ENCODE results near the gene AGR2. TPM values are rescaled to one million over a fixed set of nuclear protein-coding genes. Genes with fewer than 3 reads are reported as not detected.

AGR2 gene
- total RNA-seq, 1 experiment from 2014 or later = 140 TPM

GRCh38 chr7:16778476-16778875, 26.3 kb downstream of the AGR2 start:
- Histone ChIP-seq H3K4me3 (ENCODE audit: low read length) (no peak overlapping the region), H3K4me1 (ENCODE audit: insufficient read depth, low read length) (peaks cover 7% of the 10 kb centered on the region), H3K36me3 (ENCODE audit: low read depth, low read length) (peaks cover 2% of the 10 kb centered on the region), H3F3A (ENCODE audit: low read length, unreplicated experiment) (no peaks in the 10 kb centered on the region), H3K27me3 (ENCODE audit: low read length) (no peaks in the 10 kb centered on the region), H3K9me2 (replicated peaks; ENCODE audit: low read length) (no peaks in the 10 kb centered on the region), H3K27ac (ENCODE audit: low read length) (no peak overlapping the region), H3K9me3 (ENCODE audit: low read length) (no peaks in the 10 kb centered on the region), H3K4me2 (ENCODE audit: low read length) (no peak overlapping the region), H3K79me2 (ENCODE audit: low read length) (no peaks in the 10 kb centered on the region), H4K20me1 (ENCODE audit: low read length) (peaks cover 4% of the 10 kb centered on the region; the same call in 1 of the 2 replicates), H2AFZ (ENCODE audit: low read length) (no peak overlapping the region), H3K9ac (ENCODE audit: low read length) (no peak overlapping the region)
- POLR2A ChIA-PET (ENCODE audit: unreplicated experiment) = no interaction called here
- CTCF ChIA-PET = no interaction called here
- intact Hi-C loops (cut with micrococcal nuclease) = no loop called here
- TF ChIP-seq, protein P1, sequence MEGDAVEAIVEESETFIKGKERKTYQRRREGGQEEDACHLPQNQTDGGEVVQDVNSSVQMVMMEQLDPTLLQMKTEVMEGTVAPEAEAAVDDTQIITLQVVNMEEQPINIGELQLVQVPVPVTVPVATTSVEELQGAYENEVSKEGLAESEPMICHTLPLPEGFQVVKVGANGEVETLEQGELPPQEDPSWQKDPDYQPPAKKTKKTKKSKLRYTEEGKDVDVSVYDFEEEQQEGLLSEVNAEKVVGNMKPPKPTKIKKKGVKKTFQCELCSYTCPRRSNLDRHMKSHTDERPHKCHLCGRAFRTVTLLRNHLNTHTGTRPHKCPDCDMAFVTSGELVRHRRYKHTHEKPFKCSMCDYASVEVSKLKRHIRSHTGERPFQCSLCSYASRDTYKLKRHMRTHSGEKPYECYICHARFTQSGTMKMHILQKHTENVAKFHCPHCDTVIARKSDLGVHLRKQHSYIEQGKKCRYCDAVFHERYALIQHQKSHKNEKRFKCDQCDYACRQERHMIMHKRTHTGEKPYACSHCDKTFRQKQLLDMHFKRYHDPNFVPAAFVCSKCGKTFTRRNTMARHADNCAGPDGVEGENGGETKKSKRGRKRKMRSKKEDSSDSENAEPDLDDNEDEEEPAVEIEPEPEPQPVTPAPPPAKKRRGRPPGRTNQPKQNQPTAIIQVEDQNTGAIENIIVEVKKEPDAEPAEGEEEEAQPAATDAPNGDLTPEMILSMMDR (conservative IDR thresholded peaks at IDR 0.05; ENCODE audit: low read depth, low read length) = no peak
- no peak for TF ChIP-seq EZH2 (IDR thresholded peaks at IDR 0.05; ENCODE audit: low read length, unreplicated experiment)
- TF ChIP-seq EZH2phosphoT487 (IDR thresholded peaks at IDR 0.05; ENCODE audit: borderline replicate concordance, low read length) = no peak
- DNase-seq = no peak
- no peak for ATAC-seq
- no TSS peak for BruUV-seq (replicated peaks)

GRCh38 chr7:16776053-16776452, 28.7 kb downstream of the AGR2 start:
- no peaks in the 10 kb centered on the region for H3K9me2 ChIP-seq (replicated peaks; ENCODE audit: low read length)
- peaks cover 4% of the 10 kb centered on the region; the same call in 1 of the 2 replicates for H4K20me1 ChIP-seq (ENCODE audit: low read length)
- peaks cover 7% of the 10 kb centered on the region for H3K4me1 ChIP-seq (ENCODE audit: insufficient read depth, low read length)
- POLR2A ChIA-PET (ENCODE audit: unreplicated experiment) = no interaction called here
- H3K36me3 ChIP-seq (ENCODE audit: low read depth, low read length) = no peaks in the 10 kb centered on the region; the same call in 1 of the 2 replicates
- ATAC-seq (no peak), DNase-seq (no peak)
- intact Hi-C loops (cut with micrococcal nuclease) = no loop called here
- no TSS peak for BruUV-seq (replicated peaks)
- CTCF ChIA-PET = no interaction called here
- no peak overlapping the region for H2AFZ ChIP-seq (ENCODE audit: low read length)
- no peak overlapping the region for H3K9ac ChIP-seq (ENCODE audit: low read length)
- H3F3A ChIP-seq (ENCODE audit: low read length, unreplicated experiment) = no peaks in the 10 kb centered on the region
- no peak overlapping the region for H3K4me3 ChIP-seq (ENCODE audit: low read length)
- H3K27me3 ChIP-seq (ENCODE audit: low read length) = no peaks in the 10 kb centered on the region
- no peaks in the 10 kb centered on the region for H3K9me3 ChIP-seq (ENCODE audit: low read length)
- H3K4me2 ChIP-seq (ENCODE audit: low read length) = no peak overlapping the region
- TF ChIP-seq EZH2phosphoT487 (IDR thresholded peaks at IDR 0.05; ENCODE audit: borderline replicate concordance, low read length) (no peak), EZH2 (IDR thresholded peaks at IDR 0.05; ENCODE audit: low read length, unreplicated experiment) (no peak)
- TF ChIP-seq, protein P1 (conservative IDR thresholded peaks at IDR 0.05; ENCODE audit: low read depth, low read length) = no peak
- peaks cover 5% of the 10 kb centered on the region; the same call in 1 of the 2 replicates for H3K79me2 ChIP-seq (ENCODE audit: low read length)
- no peak overlapping the region for H3K27ac ChIP-seq (ENCODE audit: low read length)

GRCh38 chr7:16774986-16775385, 29.8 kb downstream of the AGR2 start:
- H3K36me3 ChIP-seq (ENCODE audit: low read depth, low read length) = no peaks in the 10 kb centered on the region
- no TSS peak for BruUV-seq (replicated peaks)
- ChIA-PET CTCF (no interaction called here), POLR2A (ENCODE audit: unreplicated experiment) (no interaction called here)
- DNase-seq (peak; percentile 42), ATAC-seq (peak; percentile 68)
- no peak overlapping the region for H3K27ac ChIP-seq (ENCODE audit: low read length)
- H3K4me2 ChIP-seq (ENCODE audit: low read length) = no peak overlapping the region
- no peaks in the 10 kb centered on the region for H3K9me3 ChIP-seq (ENCODE audit: low read length)
- H3K9ac ChIP-seq (ENCODE audit: low read length) = no peak overlapping the region
- H3K27me3 ChIP-seq (ENCODE audit: low read length) = no peaks in the 10 kb centered on the region
- TF ChIP-seq, protein P1 (conservative IDR thresholded peaks at IDR 0.05; ENCODE audit: low read depth, low read length) = no peak
- no peak for TF ChIP-seq EZH2phosphoT487 (IDR thresholded peaks at IDR 0.05; ENCODE audit: borderline replicate concordance, low read length)
- no peak for TF ChIP-seq EZH2 (IDR thresholded peaks at IDR 0.05; ENCODE audit: low read length, unreplicated experiment)
- peaks cover 4% of the 10 kb centered on the region; the same call in 1 of the 2 replicates for H4K20me1 ChIP-seq (ENCODE audit: low read length)
- H3K79me2 ChIP-seq (ENCODE audit: low read length) = peaks cover 5% of the 10 kb centered on the region
- H3F3A ChIP-seq (ENCODE audit: low read length, unreplicated experiment) = no peaks in the 10 kb centered on the region
- H3K4me3 ChIP-seq (ENCODE audit: low read length) = no peak overlapping the region
- no peak overlapping the region for H2AFZ ChIP-seq (ENCODE audit: low read length)
- no peaks in the 10 kb centered on the region for H3K9me2 ChIP-seq (replicated peaks; ENCODE audit: low read length)
- intact Hi-C loops (cut with micrococcal nuclease) = no loop called here
- H3K4me1 ChIP-seq (ENCODE audit: insufficient read depth, low read length) = peaks cover 7% of the 10 kb centered on the region
